ENCODE results near the gene GCHFR.

The GCHFR gene

GRCh38 chr15:40763801-40764628, at the start of gene GCHFR:
TSS of gene GCHFR (plus strand) at chr15:40764068. CDS start at chr15:40764181, 113 bp downstream.
- DNase-seq (ENCODE audit: low read depth in 2 of 2), result peak in 1 of 2 donors; percentile 62

DNA sequence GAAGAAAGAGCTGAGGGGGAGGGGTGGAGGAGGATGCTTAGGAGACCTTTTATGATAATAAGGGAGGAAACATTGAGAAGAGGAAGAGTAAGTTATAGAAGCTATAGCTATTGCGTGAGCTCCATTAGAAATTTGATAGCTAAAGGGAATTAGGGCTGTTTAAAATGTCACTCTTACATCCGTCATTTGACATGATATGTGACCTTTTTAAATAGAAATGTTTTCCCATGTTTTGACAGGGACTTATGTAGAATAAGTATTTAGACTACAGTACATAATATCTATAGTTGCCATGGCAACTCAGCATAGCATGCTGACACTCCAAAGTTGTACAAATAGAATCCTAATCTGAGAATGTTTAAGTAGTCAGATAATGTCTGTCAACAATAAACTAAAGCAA, 49.7 kb upstream of the GCHFR start:
- no peak for DNase-seq (ENCODE audit: low read depth in 2 of 2)

DNA sequence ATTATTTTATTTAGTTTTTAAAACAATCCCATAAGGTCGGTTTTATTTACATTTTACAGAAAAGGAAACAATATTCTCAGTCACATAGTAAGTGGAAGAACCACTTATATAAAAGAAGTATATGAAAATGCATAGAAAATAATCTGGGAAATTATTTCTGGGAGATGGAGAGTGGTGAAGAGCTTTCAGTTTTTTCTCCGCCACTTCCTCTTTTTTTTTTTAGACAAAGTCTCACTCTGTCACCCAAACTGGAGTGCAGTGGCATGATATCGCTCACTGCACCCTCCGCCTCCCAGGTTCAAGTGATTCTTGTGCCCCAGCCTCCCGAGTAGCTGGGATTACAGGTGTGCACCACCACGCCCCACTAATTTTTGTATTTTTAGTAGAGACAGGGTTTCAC, 47.7 kb upstream of the GCHFR start:
- no peak for DNase-seq (ENCODE audit: low read depth in 2 of 2)

DNA sequence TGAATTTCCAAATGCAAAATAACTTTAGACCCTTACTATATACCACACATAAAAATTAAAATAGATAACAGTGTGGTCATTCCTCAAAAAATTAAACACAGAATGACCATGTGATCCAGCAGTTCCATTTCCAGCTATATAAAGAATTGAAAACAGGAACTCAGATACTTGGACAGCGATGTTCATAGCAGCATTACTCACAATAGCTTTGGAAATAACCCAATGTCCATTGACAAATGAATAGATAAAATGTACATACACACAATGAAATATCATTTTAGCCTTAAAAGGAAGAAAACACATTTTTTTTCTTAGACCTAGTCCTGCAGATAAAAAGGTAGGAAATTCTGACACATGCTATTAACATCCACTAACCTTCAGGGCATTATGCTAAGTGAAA, 42.2 kb upstream of the GCHFR start:
- no peak for DNase-seq (ENCODE audit: low read depth in 2 of 2)

DNA sequence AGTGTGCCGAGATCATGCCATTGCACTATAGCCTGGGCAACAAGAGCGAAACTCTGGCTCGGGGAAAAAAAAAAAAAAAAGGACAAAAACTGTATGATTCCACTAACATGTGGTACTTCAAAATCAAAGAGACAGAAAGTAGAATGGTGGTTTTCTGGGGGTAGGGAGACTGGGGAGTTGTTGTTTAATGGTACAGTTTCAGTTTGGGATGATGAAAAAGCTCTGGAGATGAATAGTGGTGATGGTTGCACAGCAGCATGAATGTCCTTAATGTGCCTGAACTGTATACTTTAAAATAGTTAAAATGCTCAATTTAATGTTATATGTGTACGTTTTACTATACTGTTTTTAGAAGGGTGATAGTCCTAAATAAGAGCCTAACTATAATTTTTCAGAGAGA, 41.5 kb upstream of the GCHFR start:
- DNase-seq (ENCODE audit: low read depth in 2 of 2), result no peak

GRCh38 chr15:40722934-40723333, 40.9 kb upstream of the GCHFR start:
- DNase-seq (ENCODE audit: low read depth in 2 of 2), result no peak

GRCh38 chr15:40723919-40724318, 39.9 kb upstream of the GCHFR start:
- no peak for DNase-seq (ENCODE audit: low read depth in 2 of 2)

DNA sequence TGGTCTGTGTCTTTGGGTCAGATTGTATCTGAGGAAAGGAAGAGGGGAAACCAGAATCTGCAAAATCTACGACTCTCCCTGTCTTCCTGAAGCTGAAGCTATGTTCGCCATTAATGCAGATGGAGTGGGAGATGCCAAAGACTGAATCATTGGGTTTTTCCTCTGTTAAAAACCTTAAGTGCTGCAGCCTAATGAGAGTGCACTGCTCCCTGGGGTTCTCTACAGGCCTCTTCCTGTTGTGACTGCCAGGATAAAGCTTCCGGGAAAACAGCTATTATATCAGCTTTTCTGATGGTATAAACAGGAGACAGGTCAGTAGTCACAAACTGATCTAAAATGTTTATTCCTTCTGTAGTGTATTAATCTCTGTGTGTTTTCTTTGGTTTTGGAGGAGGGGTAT, 32.8 kb upstream of the GCHFR start:
- no peak for DNase-seq (ENCODE audit: low read depth in 2 of 2)

DNA sequence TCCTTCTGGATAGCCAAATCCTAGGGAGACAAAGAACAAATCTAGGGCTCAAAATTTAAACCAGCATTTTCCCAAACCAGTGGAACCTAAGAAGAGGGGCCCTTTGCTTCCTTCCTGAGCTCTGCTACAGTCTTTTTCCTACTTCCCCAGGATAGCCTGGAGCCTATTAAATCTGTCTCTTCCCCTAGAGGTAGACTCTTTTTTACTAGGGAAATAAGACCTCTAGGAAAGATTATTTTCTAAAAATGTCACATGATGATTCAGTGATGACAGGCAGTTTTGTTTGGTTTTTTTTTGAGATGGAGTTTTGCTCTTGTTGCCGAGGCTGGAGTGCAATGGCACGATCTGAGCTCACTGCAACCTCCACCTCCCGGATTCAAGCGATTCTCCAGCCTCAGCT, 27.3 kb upstream of the GCHFR start:
- DNase-seq (ENCODE audit: low read depth in 2 of 2), result no peak

GRCh38 chr15:40737048-40737447, 26.8 kb upstream of the GCHFR start:
- DNase-seq (ENCODE audit: low read depth in 2 of 2), result no peak

DNA sequence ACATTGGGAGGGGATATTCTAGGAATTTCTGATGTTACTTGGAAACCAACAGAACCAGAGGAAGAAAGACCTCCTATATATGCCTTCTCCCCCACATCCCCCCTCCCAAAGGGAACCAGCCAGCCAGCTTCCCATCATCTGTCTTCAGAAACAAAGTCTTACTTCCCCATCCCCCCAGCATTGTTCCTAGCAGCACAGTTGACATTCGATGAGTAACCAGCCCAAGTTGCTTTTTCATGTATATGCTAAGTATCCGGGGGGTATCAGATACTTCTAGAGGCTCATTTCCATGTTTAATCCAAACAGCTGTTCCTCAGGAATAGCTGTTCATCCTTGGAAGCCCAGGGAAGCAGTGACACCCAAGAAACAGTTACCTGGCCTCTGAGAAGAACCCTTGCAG, 24.8 kb upstream of the GCHFR start:
- DNase-seq (ENCODE audit: low read depth in 2 of 2), result no peak

DNA sequence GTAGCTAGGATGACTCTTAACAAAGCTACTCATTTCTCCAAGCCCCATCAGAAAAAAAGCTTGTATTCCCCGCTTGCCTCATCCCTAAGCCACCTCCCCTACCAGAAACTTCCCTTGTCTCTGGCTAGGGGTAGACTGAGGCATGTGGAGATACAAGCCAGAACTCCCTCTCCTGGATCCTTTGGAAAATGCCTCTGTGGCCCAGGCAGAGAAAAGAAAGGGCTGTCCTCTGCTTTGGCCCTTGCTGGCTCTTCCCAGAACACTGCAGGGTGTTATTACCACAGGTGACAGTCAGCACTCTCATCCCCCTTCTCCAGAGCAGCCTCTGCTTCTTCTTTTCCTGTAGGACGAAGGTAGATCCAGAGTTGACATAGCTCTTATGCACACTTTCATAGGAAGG, 24.0 kb upstream of the GCHFR start:
- DNase-seq (ENCODE audit: low read depth in 2 of 2), result no peak

DNA sequence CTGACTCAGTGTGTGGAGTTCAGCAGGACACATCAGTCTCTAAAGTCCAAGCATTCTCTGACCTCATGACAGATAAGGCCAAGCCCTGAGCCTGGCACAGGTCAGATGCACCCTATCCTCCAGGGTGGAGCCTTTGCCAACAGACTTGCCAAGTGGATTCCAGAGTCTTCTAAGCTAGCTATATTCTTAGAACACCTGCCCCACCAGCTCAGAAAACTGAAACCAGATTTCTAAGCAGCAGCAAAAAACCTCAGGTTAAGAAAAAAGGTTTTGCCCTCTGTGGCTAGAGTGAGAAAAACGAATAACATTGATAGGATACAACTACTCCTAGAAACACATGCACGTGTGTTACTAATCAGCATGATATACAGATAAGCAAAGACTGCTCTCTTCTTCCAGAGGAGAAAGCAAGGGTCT, 20.4 kb upstream of the GCHFR start:
- no peak for DNase-seq (ENCODE audit: low read depth in 2 of 2)

GRCh38 chr15:40743921-40744814, 19.7 kb upstream of the GCHFR start:
- DNase-seq (ENCODE audit: low read depth in 2 of 2), result peak; percentile 56 to 61

GRCh38 chr15:40744815-40745152, 19.1 kb upstream of the GCHFR start:
- no peak for DNase-seq (ENCODE audit: low read depth in 2 of 2)

GRCh38 chr15:40746916-40747418, 16.9 kb upstream of the GCHFR start:
- no peak for DNase-seq (ENCODE audit: low read depth in 2 of 2)

DNA sequence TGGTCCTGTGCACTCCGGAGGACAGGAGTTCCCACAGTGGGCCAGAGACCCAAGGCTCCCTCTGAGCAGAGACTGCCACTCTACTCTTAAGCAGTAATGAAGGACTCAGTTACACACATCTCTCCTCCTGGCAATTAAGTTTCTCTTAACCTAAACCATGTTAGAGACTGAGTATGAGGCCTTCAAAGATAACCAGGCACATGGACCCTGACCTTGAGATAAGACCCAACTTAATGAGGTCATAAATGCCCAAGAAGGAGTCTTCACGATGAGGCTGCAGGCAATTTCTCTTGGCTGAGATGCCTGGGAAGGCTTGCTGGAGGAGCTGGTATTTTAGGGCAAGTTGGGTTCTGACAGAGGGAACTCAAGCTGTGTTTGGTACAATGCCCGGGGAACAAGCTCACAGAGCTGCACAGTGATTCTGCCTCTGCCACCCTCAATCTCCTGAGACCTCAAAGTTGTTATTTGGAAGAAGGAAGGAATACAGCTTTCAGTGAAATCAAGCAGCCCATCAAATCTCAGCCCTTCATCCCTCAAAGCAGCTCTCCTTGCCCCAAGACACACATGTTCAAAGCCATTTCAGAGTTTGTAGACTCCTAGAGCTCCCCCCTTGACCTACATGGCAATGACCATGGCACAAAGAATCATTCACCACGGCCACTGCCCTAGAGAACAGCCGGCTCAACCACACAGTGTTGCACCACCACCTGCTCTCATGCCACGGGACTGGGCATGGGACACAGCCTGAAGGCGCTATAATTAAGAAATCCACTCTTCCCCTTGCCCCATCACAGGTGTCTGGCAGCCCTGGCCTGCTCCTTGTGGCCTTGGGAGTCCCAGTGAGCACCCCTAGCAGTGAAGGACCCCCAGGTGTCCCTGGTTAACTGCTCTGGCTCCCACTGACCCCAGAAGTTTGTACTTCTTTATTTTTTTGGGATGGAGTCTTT, 15.9 kb upstream of the GCHFR start:
- no peak for DNase-seq (ENCODE audit: low read depth in 2 of 2)

DNA sequence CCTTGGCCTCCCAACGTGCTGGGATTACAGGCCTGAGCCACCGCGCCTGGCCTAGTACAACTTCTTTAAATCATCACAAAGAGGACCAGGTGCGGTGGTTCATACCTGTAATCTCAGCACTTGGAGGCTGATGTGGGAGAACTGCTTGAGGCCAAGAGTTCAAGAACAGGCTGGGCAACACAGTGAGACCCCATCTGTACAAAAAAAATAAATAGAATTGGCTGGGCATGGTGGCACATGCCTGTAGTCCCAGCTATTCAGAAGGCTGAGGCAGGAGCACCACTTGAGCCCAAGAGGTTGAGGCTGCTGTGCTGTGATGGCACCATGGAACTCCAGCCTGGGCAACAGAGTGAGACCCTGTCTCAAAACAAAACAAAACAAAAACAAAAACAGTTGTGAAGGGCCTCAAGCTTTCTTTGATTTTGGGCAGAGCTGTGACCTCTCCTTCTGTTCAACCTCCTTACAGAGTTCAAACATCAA, 14.7 kb upstream of the GCHFR start:
- no peak for DNase-seq (ENCODE audit: low read depth in 2 of 2)

DNA sequence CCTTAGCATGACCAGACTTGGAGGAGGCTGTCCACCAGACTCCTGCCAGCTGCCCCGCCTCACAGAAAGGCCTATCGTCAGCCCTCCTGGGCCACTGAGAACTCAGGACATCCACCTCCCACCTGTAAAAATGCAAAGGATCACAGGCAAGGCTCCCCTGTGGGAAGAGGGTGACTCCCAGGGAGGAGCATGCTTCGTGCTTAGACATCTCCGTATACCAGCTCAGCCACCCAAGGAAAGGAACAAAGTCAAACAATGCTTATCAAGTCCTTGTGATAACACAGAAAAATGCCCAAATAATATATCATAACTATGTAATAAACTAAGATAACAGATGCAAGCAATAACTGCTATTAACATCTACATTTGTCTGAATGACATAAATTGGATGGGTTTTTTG, 13.0 kb upstream of the GCHFR start:
- DNase-seq (ENCODE audit: low read depth in 2 of 2), result no peak

DNA sequence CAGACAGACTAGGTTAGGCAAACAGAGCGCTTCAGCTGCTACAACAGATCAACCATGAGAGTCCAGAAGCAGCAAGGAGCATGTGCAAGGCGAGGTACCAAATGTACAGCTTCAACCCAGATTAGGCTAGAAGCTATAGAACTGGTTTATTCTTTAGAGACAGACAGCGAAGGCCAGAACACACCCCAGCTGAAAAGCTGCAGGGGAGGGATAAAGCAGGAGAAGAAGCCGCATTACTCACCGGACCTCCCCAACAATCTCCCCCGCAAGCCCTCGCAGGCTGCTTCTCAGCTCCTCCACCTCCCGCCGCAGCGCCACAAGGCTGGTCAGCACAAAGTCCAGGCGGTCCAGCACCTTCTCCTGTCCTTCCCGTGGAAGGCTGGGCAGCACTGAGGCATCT, 12.1 kb upstream of the GCHFR start:
- DNase-seq (ENCODE audit: low read depth in 2 of 2), result no peak

DNA sequence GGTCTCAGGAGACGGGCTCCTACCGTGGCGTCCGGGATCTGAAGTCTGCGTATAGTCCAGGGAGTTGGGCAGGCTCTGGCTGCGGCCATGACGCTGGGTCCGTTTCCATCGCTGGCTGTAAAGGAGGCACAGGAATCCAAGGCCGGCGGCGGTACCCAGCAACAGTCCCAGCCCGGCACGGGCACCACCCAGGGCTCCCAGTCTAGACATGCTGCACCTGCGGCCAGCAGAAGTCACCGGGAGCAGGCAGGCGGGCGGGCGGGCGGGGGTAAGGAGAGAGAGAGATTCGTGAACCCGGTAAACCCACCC, 9.3 kb upstream of the GCHFR start:
- no peak for DNase-seq (ENCODE audit: low read depth in 2 of 2)
